GM19467 (cell line): Measurements from ENCODE around the gene ERVH48-1.
"Not testable (repeated sequence)": the region's sequence is repeated elsewhere in the genome, so short reads cannot be mapped to it uniquely, and the experiment has no call there.

Experiments used
- ATAC-seq: cut with Tn5 transposase; IDR thresholded peaks from one replicate; pipeline ENCODE4 v1.9.1; 2021; ENCODE audit warnings: mild to moderate bottlenecking, moderate library complexity; ENCODE audit not compliant: unreplicated experiment

ERVH48-1 gene

GRCh38 chr21:42925114-42925926 is at the start of gene ERVH48-1:
Gene ERVH48-1, minus strand, starts transcription at chr21:42925630. Its CDS starts 6,624 bp downstream, at chr21:42919006.
- no peak for ATAC-seq

GRCh38 chr21:42973991-42974831 is 48.8 kb upstream of the ERVH48-1 start, which contains the start of gene PKNOX1:
Gene PKNOX1, plus strand, starts transcription at chr21:42974562. Its CDS starts 29,820 bp downstream, at chr21:43004382.
- ATAC-seq = peak; percentile 77

GRCh38 chr21:42973309-42973990 is 48.0 kb upstream of the ERVH48-1 start:
- no peak for ATAC-seq

- no peak for ATAC-seq
Measured at GRCh38 chr21:42971897-42972275, 46.5 kb upstream of the ERVH48-1 start.

GRCh38 chr21:42970946-42971653 is 45.7 kb upstream of the ERVH48-1 start:
- no peak for ATAC-seq

- ATAC-seq = no peak
Measured at GRCh38 chr21:42969193-42969600, 43.8 kb upstream of the ERVH48-1 start.

GRCh38 chr21:42967616-42968015 is 42.2 kb upstream of the ERVH48-1 start:
- ATAC-seq = not testable (repeated sequence)

- ATAC-seq = no peak
Measured at GRCh38 chr21:42965211-42965560, 39.8 kb upstream of the ERVH48-1 start.

- ATAC-seq = no peak
Measured at GRCh38 chr21:42964546-42965210, 39.2 kb upstream of the ERVH48-1 start.

GRCh38 chr21:42964086-42964485 is 38.7 kb upstream of the ERVH48-1 start:
- ATAC-seq = no peak

- no peak for ATAC-seq
Measured at GRCh38 chr21:42962380-42963007, 37.1 kb upstream of the ERVH48-1 start.

- ATAC-seq = no peak
Measured at GRCh38 chr21:42959728-42960127, 34.3 kb upstream of the ERVH48-1 start.

GRCh38 chr21:42958122-42958521 is 32.7 kb upstream of the ERVH48-1 start:
- not testable (repeated sequence) for ATAC-seq

- no peak for ATAC-seq
Measured at GRCh38 chr21:42956824-42957630, 31.6 kb upstream of the ERVH48-1 start.

- ATAC-seq = not testable (repeated sequence)
Measured at GRCh38 chr21:42951193-42951592, 25.8 kb upstream of the ERVH48-1 start.

GRCh38 chr21:42949094-42949755 is 23.8 kb upstream of the ERVH48-1 start:
- not testable (repeated sequence) for ATAC-seq

GRCh38 chr21:42942244-42942643 is 16.8 kb upstream of the ERVH48-1 start:
- no peak for ATAC-seq

GRCh38 chr21:42941696-42942085 is 16.3 kb upstream of the ERVH48-1 start:
- no peak for ATAC-seq
